ENCODE data around the gene BMP3. TPM values are rescaled to one million over a fixed set of nuclear protein-coding genes. Genes with fewer than 3 reads are reported as not detected.

BMP3 gene
- polyA plus RNA-seq, 1 of the 3 experiments (the other 2 are of a cell fraction) = 0.12 TPM

- TF ChIP-seq REST (IDR thresholded peaks at IDR 0.05; ENCODE audit: low read depth, low read length) = no peak
- TF ChIP-seq MEF2A (IDR thresholded peaks at IDR 0.05; ENCODE audit: borderline replicate concordance, low read depth) = no peak
- no peak for TF ChIP-seq CHD2 (IDR thresholded peaks at IDR 0.05; ENCODE audit: low read length, partially characterized antibody)
- no peak for TF ChIP-seq USF1 (IDR thresholded peaks at IDR 0.05; ENCODE audit: borderline replicate concordance, low read depth)
Measured at GRCh38 chr4:81019006-81019405, 11.5 kb upstream of the BMP3 start (continued).

- Histone ChIP-seq H3K4me3 (ENCODE audit: low read depth in 2 of 2, low read length in 1 of 2) (no peak overlapping the region), H3K27ac (ENCODE audit: low read depth in 2 of 2, low read length in 1 of 2) (no peak overlapping the region; a peak in 1 of 4 replicates), H3K9me2 (no peaks in the 10 kb centered on the region), H3F3A (replicated peaks; ENCODE audit: insufficient read depth) (no peaks in the 10 kb centered on the region), H3K9me3 (no peaks in the 10 kb centered on the region), H2AFZ (ENCODE audit: low read depth) (no peak overlapping the region), H3K27me3 (ENCODE audit: insufficient read depth) (peaks cover 18% of the 10 kb centered on the region), H3K4me2 (no peak overlapping the region), H3K79me2 (ENCODE audit: insufficient read depth) (no peaks in the 10 kb centered on the region), H3K36me3 (replicated peaks in 1 of 2; ENCODE audit: control insufficient read depth in 1 of 2, insufficient read depth in 2 of 2, low read length in 1 of 2) (no peaks in the 10 kb centered on the region), H4K20me1 (ENCODE audit: insufficient read depth) (no peaks in the 10 kb centered on the region), H3K9ac (no peak overlapping the region), H3K4me1 (ENCODE audit: control insufficient read depth in 1 of 2, insufficient read depth in 2 of 2, low read depth in 1 of 2, low read length in 1 of 2) (no peaks in the 10 kb centered on the region; a peak in 2 of 4 replicates)
- POLR2A ChIA-PET = no interaction called here
- CTCF ChIA-PET = interaction anchor here (1.0 to 2.5 kb wide), 5 partner anchors 18 to 659 kb away, joined by 3 to 10 read pairs (median 5); no protein-coding TSS in a partner anchor
- WGBS (ENCODE audit: low lambda C conversion rate) = 2% methylated on average over 5 of the region's 5 CpGs
- DNase-seq = no peak
- TF ChIP-seq IRF3 (IDR thresholded peaks at IDR 0.05; ENCODE audit: low read depth, low read length) = no peak
- no peak for TF ChIP-seq RAD21 (IDR thresholded peaks at IDR 0.05; ENCODE audit: low read length)
- TF ChIP-seq GATA2 (CRISPR knock-in tag; IDR thresholded peaks at IDR 0.05) = no peak
- TF ChIP-seq FOSL2 (IDR thresholded peaks at IDR 0.05; ENCODE audit: borderline replicate concordance, low read depth) = no peak
- TF ChIP-seq USF2 (IDR thresholded peaks at IDR 0.05; ENCODE audit: borderline replicate concordance, low read depth, low read length) = no peak
- TF ChIP-seq NFIC (IDR thresholded peaks at IDR 0.05; ENCODE audit: borderline replicate concordance) = no peak
- TF ChIP-seq POLR2AphosphoS5 (IDR thresholded peaks at IDR 0.05; ENCODE audit: low read depth, low read length) = no peak
- TF ChIP-seq REST (IDR thresholded peaks at IDR 0.05; ENCODE audit: low read depth, low read length) = no peak
- no peak for TF ChIP-seq PBX3 (IDR thresholded peaks at IDR 0.05)
- TF ChIP-seq TCF12 (IDR thresholded peaks at IDR 0.05) = no peak
- no peak for TF ChIP-seq GABPA (IDR thresholded peaks at IDR 0.05; ENCODE audit: low read depth)
- no peak for TF ChIP-seq EP300 (IDR thresholded peaks at IDR 0.05; ENCODE audit: borderline replicate concordance in 1 of 2, low read depth in 1 of 2, low read length in 1 of 2)
Measured at GRCh38 chr4:81021142-81021944, 9.2 kb upstream of the BMP3 start.
